ENCODE results near the gene KCNQ1.
"Not testable (repeated sequence)": the region's sequence is repeated elsewhere in the genome, so short reads cannot be mapped to it uniquely, and the experiment has no call there.

Gene KCNQ1

GRCh38 chr11:2594267-2594666 lies 149.5 kb downstream of the KCNQ1 start:
- no peak for DNase-seq

- no peak for DNase-seq
These were observed 150.4 kb downstream of the KCNQ1 start for GRCh38 chr11:2595204-2595603.

GRCh38 chr11:2599561-2600189 lies 154.9 kb downstream of the KCNQ1 start:
- DNase-seq = no peak

- DNase-seq = no peak
These were observed 164.5 kb downstream of the KCNQ1 start for GRCh38 chr11:2609345-2609744.

GRCh38 chr11:2612884-2613571 lies 168.2 kb downstream of the KCNQ1 start:
- no peak for DNase-seq

- DNase-seq = no peak
These were observed 177.1 kb downstream of the KCNQ1 start for GRCh38 chr11:2621894-2622293.

- DNase-seq = no peak
These were observed 180.4 kb downstream of the KCNQ1 start for GRCh38 chr11:2625183-2625582.

GRCh38 chr11:2630679-2631078 lies 185.9 kb downstream of the KCNQ1 start:
- no peak for DNase-seq

GRCh38 chr11:2631161-2631560 lies 186.4 kb downstream of the KCNQ1 start:
- no peak for DNase-seq

GRCh38 chr11:2639763-2640162 lies 195.0 kb downstream of the KCNQ1 start:
- not testable (repeated sequence) for DNase-seq

- no peak for DNase-seq
These were observed 196.8 kb downstream of the KCNQ1 start for GRCh38 chr11:2641623-2642022.

GRCh38 chr11:2643746-2644145 lies 198.9 kb downstream of the KCNQ1 start:
- no peak for DNase-seq

- DNase-seq = no peak
These were observed 200.3 kb downstream of the KCNQ1 start for GRCh38 chr11:2644844-2645778.

- DNase-seq = no peak
These were observed 200.9 kb downstream of the KCNQ1 start for GRCh38 chr11:2645779-2646118.

GRCh38 chr11:2647167-2647566 lies 202.4 kb downstream of the KCNQ1 start:
- DNase-seq = no peak

- DNase-seq = no peak
These were observed 203.1 kb downstream of the KCNQ1 start for GRCh38 chr11:2647953-2648352.

GRCh38 chr11:2649400-2649799 lies 204.6 kb downstream of the KCNQ1 start:
- no peak for DNase-seq

- DNase-seq = no peak
These were observed 205.0 kb downstream of the KCNQ1 start for GRCh38 chr11:2649848-2650247.

- DNase-seq = no peak
These were observed 205.6 kb downstream of the KCNQ1 start for GRCh38 chr11:2650343-2650867.

- no peak for DNase-seq
These were observed 206.3 kb downstream of the KCNQ1 start for GRCh38 chr11:2651054-2651617.

- no peak for DNase-seq
These were observed 207.0 kb downstream of the KCNQ1 start for GRCh38 chr11:2651826-2652271.

GRCh38 chr11:2652333-2653197 lies 207.8 kb downstream of the KCNQ1 start:
- DNase-seq = no peak

Measured in C1 segment of cervical spinal cord (tissue), 14 donors.